K562 (cell line): ENCODE data around the gene NUP50. TPM values are rescaled to one million over a fixed set of nuclear protein-coding genes. Genes with fewer than 3 reads are reported as not detected.
A peak's percentile ranks its signal among the peaks of the same experiment; 100 is the strongest.

ENCODE experiments used
- BCL6 ChIP-seq: fragments of 250-450 bp; sonication (Bioruptor Pico); IDR thresholded peaks from 2 replicates; pipeline ENCODE4 v1.4.0; 2020
- ELK1 ChIP-seq: sonication (generic); formaldehyde crosslinking; IDR thresholded peaks from 2 replicates; pipeline ENCODE4 v1.8.1; 2022; ENCODE audit warnings: missing genetic modification reagents
- ESRRA ChIP-seq: fragments of 450-650 bp; IDR thresholded peaks from 2 replicates; pipeline ENCODE4 v1.6.1; 2014; ENCODE audit warnings: low read depth, mild to moderate bottlenecking, moderate library complexity, borderline replicate concordance
- FOS ChIP-seq: IDR thresholded peaks from 3 replicates; pipeline ENCODE4 v1.6.1; 2011; ENCODE audit not compliant: insufficient read length; ENCODE audit errors: extremely low read depth
- FOXK1 ChIP-seq: sonication (generic); formaldehyde crosslinking; IDR thresholded peaks from 2 replicates; pipeline ENCODE4 v1.8.0; 2022; ENCODE audit warnings: missing genetic modification reagents, mild to moderate bottlenecking, borderline replicate concordance
- HMG20A ChIP-seq: fragments of 450-650 bp; formaldehyde crosslinking; conservative IDR thresholded peaks from 2 replicates; pipeline ENCODE4 v1.4.0; 2020; ENCODE audit warnings: mild to moderate bottlenecking, mixed read lengths
- JUNB ChIP-seq: fragments of 450-650 bp; formaldehyde crosslinking; conservative IDR thresholded peaks from 2 replicates; pipeline ENCODE4 v1.4.0; 2020; ENCODE audit warnings: mild to moderate bottlenecking
- PHTF2 ChIP-seq: fragments of 250-450 bp; sonication (Bioruptor Pico); IDR thresholded peaks from 2 replicates; pipeline ENCODE4 v1.5.0; 2021; ENCODE audit warnings: mild to moderate bottlenecking
- POLR2H ChIP-seq: IDR thresholded peaks from 2 replicates; pipeline ENCODE4 v1.6.1; 2016; ENCODE audit warnings: missing genetic modification characterization, low read depth, mild to moderate bottlenecking, control low read depth, missing compliant biosample characterization, moderate library complexity
- RBFOX2 ChIP-seq: fragments of 200-400 bp; formaldehyde crosslinking; IDR thresholded peaks from 2 replicates; pipeline ENCODE4 v1.6.1; 2017; ENCODE audit warnings: low read depth, mild to moderate bottlenecking, low read length, moderate library complexity
- SMARCA5 ChIP-seq: fragments of 450-650 bp; IDR thresholded peaks from 2 replicates; pipeline ENCODE4 v1.6.1; 2016
- SRF ChIP-seq, 2 experiments: fragments of 250-450, 450-650 bp in 1 of 2; sonication (Bioruptor Pico) in 1 of 2; sonication (generic) in 1 of 2; formaldehyde crosslinking; IDR thresholded peaks; 2 replicates each; pipeline versions ENCODE4 v1.5.0 to v1.5.1; 2020 to 2022; ENCODE audit warnings: mild to moderate bottlenecking in 1 of 2, missing genetic modification reagents in 1 of 2
- TEAD1 ChIP-seq, 2 experiments: fragments of 450-650 bp in 1 of 2; sonication (generic) in 1 of 2; formaldehyde crosslinking; IDR thresholded peaks; 2 replicates each; pipeline versions ENCODE4 v1.4.0 to v1.8.0; 2020 to 2022; ENCODE audit warnings: mild to moderate bottlenecking in 2 of 2, missing genetic modification reagents in 1 of 2
- THRB ChIP-seq: fragments of 450-650 bp; formaldehyde crosslinking; conservative IDR thresholded peaks from 2 replicates; pipeline ENCODE4 v1.4.0; 2022; ENCODE audit warnings: mild to moderate bottlenecking, missing genetic modification characterization
- TOE1 ChIP-seq, 2 experiments: fragments of 450-650 bp in 1 of 2; sonication (generic) in 1 of 2; formaldehyde crosslinking in 1 of 2; IDR thresholded peaks; 2 replicates each; pipeline versions ENCODE4 v1.7.1 to v1.8.0; 2016 to 2022; ENCODE audit warnings: borderline replicate concordance in 2 of 2, mild to moderate bottlenecking in 2 of 2, antibody characterized with exemption in 1 of 2, inconsistent platforms in 1 of 2, low read depth in 1 of 2, missing genetic modification reagents in 1 of 2, moderate library complexity in 1 of 2
- UBTF ChIP-seq, 2 experiments: IDR thresholded peaks; 2 replicates each; pipeline ENCODE4 v1.6.1; 2012; ENCODE audit warnings: improper control_type of control experiment in 2 of 2, low read depth in 2 of 2, low read length in 2 of 2, borderline replicate concordance in 1 of 2
- ZBTB1 ChIP-seq: sonication (generic); formaldehyde crosslinking; IDR thresholded peaks from 2 replicates; pipeline ENCODE4 v1.8.1; 2023; ENCODE audit warnings: missing genetic modification reagents, low read depth, mild to moderate bottlenecking, borderline replicate concordance
- ZNF217 ChIP-seq: sonication (generic); formaldehyde crosslinking; IDR thresholded peaks from 2 replicates; pipeline ENCODE4 v1.8.0; 2022; ENCODE audit warnings: mild to moderate bottlenecking, missing genetic modification reagents
- ZNF444 ChIP-seq: fragments of 250-450 bp; sonication (Bioruptor Pico); IDR thresholded peaks from 2 replicates; pipeline ENCODE4 v1.4.0; 2020; ENCODE audit warnings: mild to moderate bottlenecking, moderate library complexity
- ZNF584 ChIP-seq: fragments of 200-800 bp; sonication (Bioruptor generic); IDR thresholded peaks from 2 replicates; pipeline ENCODE4 v1.6.1; 2016; ENCODE audit warnings: low read depth, mild to moderate bottlenecking, missing genetic modification characterization, missing compliant biosample characterization
- ZNF830 ChIP-seq: fragments of 250-450 bp; sonication (Bioruptor Pico); IDR thresholded peaks from 2 replicates; pipeline ENCODE4 v1.5.0; 2021; ENCODE audit warnings: mild to moderate bottlenecking
- polyA plus RNA-seq, 8 experiments: library from polyadenylated mRNA; depleted of rRNA in 4 of 8; stranded (reverse) in 5 of 8; unstranded in 3 of 8; fragments of >200 nt; fragmentation: Nextera tagmentation in 2 of 8; fragmentation: Illumina TruSeq in 1 of 8; extraction: Ambion mirVana in 2 of 8; extraction: Trizol in 1 of 8; gene quantifications; 2 replicates each; pipeline versions ENCODE4 v1.2.1 to v1.2.3, GENCODE V29; 2011 to 2014; ENCODE audit warnings: inconsistent platforms in 1 of 8, missing spikeins in 1 of 8
- total RNA-seq, 7 experiments: library from RNA; depleted of rRNA in 6 of 7; stranded (reverse); fragments of >200 nt in 6 of 7; fragmentation: Illumina TruSeq in 2 of 7; extraction: Trizol in 2 of 7; gene quantifications; 2 replicates each; pipeline versions ENCODE4 v1.2.1 to v1.2.3, GENCODE V29; 2011 to 2021; ENCODE audit warnings: low replicate concordance in 1 of 7

NUP50 gene
- total and polyA plus RNA-seq, 9 of the 15 experiments (the other 6 are each of a cell fraction or from before 2014, with no cell fraction given): 23.8 to 83.7 (median 55.3) TPM

GRCh38 chr22:45163451-45164269 is at the start of gene NUP50 (continued):
- TF ChIP-seq THRB (CRISPR knock-in tag) (no peak), JUNB (CRISPR knock-in tag) (no peak), ZNF217 (CRISPR knock-in tag) (no peak), FOXK1 (CRISPR knock-in tag) (0 out of 2 replicates have a peak, but pooled peaks have one; percentile 30), ZNF444 (CRISPR knock-in tag) (no peak), SMARCA5 (no peak), ZNF584 (CRISPR knock-in tag) (no peak), FOS (no peak), RBFOX2 (peak; percentile 93), TOE1 (IDR thresholded peaks at IDR 0.05; ENCODE audit: borderline replicate concordance) (no peak), TOE1 (CRISPR knock-in tag; IDR thresholded peaks at IDR 0.05; ENCODE audit: borderline replicate concordance, low read depth) (no peak), BCL6 (CRISPR knock-in tag) (no peak), UBTF (IDR thresholded peaks at IDR 0.05; ENCODE audit: borderline replicate concordance in 1 of 2, low read depth in 2 of 2, low read length in 2 of 2) (no peak), ZBTB1 (no peak), TEAD1 (CRISPR knock-in tag; IDR thresholded peaks at IDR 0.05) (no peak), HMG20A (CRISPR knock-in tag) (no peak), POLR2H (no peak), ELK1 (CRISPR knock-in tag) (no peak), SRF (CRISPR knock-in tag; IDR thresholded peaks at IDR 0.05) (no peak), PHTF2 (CRISPR knock-in tag) (no peak), ESRRA (peak; percentile 59; the same call in 1 of the 2 replicates), ZNF830 (CRISPR knock-in tag) (no peak)
